HL-60 (cell line): ENCODE measurements around the gene HOXC12.

ENCODE experiments used
- DNase-seq, 2 experiments: peaks; one replicate each; pipeline ENCODE4 v3.0.0-alpha.2; 2010 to 2020; ENCODE audit warnings: low read depth in 1 of 2, low spot score in 1 of 2
- H3K27ac ChIP-seq: fragments of 250-450 bp; sonication (Bioruptor Pico); replicated peaks from 2 replicates; pipeline ENCODE4 v1.5.1; 2020; ENCODE audit warnings: mild to moderate bottlenecking, moderate library complexity
- H3K27me3 ChIP-seq: fragments of 250-450 bp; sonication (Bioruptor Pico); 2 replicates; pipeline ENCODE4 v1.5.1; 2021; ENCODE audit warnings: mild to moderate bottlenecking, moderate library complexity; ENCODE audit not compliant: insufficient read depth, poor library complexity, severe bottlenecking
- H3K4me3 ChIP-seq: replicated peaks from 2 replicates; pipeline ENCODE4 v1.5.1; 2011; ENCODE audit warnings: mild to moderate bottlenecking, control low read depth, low read length; ENCODE audit not compliant: insufficient read depth
- GABPA ChIP-seq: IDR thresholded peaks from 2 replicates; pipeline ENCODE4 v1.6.1; 2012; ENCODE audit warnings: low read depth
- POLR2AphosphoS5 ChIP-seq: IDR thresholded peaks from 2 replicates; pipeline ENCODE4 v1.6.1; 2012; ENCODE audit warnings: low read depth
- SPI1 ChIP-seq: IDR thresholded peaks from 2 replicates; pipeline ENCODE4 v1.6.1; 2012; ENCODE audit warnings: low read depth, mild to moderate bottlenecking, borderline replicate concordance
- TF ChIP-seq, protein P1 (sequence below): IDR thresholded peaks from 2 replicates; pipeline ENCODE4 v1.6.1; 2012; ENCODE audit warnings: low read depth; ENCODE audit not compliant: insufficient replicate concordance
- TF ChIP-seq, protein P2 (sequence below): IDR thresholded peaks from one replicate; pipeline ENCODE4 v1.5.1; 2011; ENCODE audit warnings: low read length, control low read depth, inconsistent platforms; ENCODE audit not compliant: insufficient read depth

The HOXC12 gene

DNA sequence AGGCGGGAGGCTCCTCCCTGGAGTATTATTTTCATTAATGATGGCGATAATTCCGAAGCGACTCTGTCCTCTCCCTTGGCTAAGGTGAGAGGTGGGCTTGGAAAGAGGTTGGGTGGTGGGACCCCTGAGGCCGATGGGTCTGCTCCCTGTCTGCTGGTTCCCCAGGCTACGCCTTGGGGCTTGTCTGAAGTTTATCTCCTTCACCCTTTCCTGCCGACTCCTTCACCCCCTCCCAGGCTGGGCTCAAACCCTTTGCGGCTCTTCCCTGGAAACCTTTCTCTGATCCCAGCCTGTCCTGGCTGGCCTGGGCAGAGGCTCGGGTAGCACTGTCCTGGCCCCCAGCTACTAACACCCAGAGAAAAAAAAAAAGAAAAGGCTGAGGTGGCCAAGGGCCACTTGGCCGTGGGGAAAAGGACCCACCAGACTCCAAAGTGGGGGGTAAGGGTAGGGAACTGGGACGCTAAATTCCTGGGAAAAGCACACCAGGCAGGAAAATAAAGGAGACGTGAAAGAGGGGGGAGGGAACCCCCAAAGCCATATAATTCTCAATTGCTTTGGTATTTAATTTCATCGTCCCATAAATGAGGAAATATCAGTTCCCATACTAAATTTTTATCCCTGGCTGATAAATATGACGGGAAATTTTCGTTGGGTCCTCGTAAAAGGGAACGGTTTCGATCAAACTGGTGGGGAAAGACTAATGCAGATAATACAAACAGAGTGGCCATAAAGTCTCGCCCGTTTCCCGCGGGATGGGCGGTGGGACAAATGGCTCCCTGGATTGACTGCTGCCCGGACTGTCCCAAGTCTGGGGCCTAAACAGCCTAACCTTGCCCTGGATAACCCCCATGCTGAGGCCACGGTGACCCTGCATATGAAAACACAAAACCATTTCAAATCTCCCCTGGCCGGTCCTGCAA lies 28.2 kb downstream of the HOXC12 start:
- Histone ChIP-seq H3K4me3 (no peak overlapping the region), H3K27me3 (peaks cover 47% of the 10 kb centered on the region), H3K27ac (peak overlapping the region; percentile 69)
- DNase-seq = no peak
- TF ChIP-seq, protein P1, sequence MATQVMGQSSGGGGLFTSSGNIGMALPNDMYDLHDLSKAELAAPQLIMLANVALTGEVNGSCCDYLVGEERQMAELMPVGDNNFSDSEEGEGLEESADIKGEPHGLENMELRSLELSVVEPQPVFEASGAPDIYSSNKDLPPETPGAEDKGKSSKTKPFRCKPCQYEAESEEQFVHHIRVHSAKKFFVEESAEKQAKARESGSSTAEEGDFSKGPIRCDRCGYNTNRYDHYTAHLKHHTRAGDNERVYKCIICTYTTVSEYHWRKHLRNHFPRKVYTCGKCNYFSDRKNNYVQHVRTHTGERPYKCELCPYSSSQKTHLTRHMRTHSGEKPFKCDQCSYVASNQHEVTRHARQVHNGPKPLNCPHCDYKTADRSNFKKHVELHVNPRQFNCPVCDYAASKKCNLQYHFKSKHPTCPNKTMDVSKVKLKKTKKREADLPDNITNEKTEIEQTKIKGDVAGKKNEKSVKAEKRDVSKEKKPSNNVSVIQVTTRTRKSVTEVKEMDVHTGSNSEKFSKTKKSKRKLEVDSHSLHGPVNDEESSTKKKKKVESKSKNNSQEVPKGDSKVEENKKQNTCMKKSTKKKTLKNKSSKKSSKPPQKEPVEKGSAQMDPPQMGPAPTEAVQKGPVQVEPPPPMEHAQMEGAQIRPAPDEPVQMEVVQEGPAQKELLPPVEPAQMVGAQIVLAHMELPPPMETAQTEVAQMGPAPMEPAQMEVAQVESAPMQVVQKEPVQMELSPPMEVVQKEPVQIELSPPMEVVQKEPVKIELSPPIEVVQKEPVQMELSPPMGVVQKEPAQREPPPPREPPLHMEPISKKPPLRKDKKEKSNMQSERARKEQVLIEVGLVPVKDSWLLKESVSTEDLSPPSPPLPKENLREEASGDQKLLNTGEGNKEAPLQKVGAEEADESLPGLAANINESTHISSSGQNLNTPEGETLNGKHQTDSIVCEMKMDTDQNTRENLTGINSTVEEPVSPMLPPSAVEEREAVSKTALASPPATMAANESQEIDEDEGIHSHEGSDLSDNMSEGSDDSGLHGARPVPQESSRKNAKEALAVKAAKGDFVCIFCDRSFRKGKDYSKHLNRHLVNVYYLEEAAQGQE = no peak
- TF ChIP-seq SPI1 = no peak
- TF ChIP-seq, protein P2, sequence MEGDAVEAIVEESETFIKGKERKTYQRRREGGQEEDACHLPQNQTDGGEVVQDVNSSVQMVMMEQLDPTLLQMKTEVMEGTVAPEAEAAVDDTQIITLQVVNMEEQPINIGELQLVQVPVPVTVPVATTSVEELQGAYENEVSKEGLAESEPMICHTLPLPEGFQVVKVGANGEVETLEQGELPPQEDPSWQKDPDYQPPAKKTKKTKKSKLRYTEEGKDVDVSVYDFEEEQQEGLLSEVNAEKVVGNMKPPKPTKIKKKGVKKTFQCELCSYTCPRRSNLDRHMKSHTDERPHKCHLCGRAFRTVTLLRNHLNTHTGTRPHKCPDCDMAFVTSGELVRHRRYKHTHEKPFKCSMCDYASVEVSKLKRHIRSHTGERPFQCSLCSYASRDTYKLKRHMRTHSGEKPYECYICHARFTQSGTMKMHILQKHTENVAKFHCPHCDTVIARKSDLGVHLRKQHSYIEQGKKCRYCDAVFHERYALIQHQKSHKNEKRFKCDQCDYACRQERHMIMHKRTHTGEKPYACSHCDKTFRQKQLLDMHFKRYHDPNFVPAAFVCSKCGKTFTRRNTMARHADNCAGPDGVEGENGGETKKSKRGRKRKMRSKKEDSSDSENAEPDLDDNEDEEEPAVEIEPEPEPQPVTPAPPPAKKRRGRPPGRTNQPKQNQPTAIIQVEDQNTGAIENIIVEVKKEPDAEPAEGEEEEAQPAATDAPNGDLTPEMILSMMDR = no peak
- TF ChIP-seq GABPA = no peak

DNA sequence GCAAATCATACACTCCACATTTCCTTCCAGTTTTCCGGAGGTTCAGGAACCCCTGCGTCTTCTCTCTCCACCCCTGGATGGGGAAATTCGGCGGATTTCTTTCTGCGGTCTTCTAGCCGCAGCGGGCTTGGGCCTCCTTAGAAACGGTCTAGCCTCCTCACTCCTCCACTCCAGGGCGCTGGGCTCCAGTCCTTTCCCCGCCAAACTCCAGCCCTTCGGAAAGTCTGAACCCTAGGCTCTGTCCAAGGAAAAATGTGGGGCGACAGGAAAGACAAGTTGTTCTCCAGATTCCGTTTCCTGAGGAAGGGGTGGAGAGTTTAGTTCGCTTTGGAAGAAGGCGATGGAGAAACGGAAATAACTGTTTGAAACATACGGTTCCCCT lies 28.9 kb downstream of the HOXC12 start:
- peaks cover 46% of the 10 kb centered on the region for H3K27me3 ChIP-seq
- H3K27ac ChIP-seq = peak overlapping the region; percentile 69
- TF ChIP-seq, protein P2 = no peak
- no peak overlapping the region for H3K4me3 ChIP-seq
- peak in 1 of 2 experiments; percentile 62 for DNase-seq

DNA sequence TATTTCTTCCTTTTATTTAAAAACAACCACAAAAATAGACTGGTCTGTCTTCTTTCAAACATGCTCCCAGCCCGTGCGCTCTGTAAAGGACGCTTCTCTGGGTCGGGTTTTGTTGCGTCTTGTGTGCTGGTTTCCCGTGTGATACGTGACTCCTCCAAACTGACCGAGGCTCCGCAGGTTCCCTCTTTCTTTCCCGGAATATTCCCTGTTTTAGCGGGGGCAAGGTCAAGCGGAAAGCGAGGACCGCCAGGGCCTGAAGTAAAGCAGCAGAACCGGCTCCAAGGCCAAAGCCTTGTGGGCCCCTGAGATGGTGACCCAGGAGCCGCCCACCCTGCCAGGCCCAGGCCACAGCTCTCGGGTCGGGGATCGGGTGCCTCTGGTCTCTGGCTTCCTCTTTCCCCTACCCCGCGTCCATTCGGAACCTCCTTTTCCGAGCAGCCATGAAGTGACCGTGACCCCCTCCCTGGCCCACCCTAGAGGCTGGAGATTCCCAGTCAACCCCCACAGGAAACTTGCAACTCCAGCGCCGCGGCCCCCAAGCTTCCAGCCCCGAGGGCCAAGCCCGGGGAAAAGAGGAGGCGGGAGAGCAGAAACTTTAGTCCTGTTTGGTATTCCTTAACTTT lies 29.4 kb downstream of the HOXC12 start:
- TF ChIP-seq, protein P1 = no peak
- TF ChIP-seq, protein P2 = no peak
- TF ChIP-seq GABPA (no peak), POLR2AphosphoS5 (no peak), SPI1 (no peak)
- Histone ChIP-seq H3K4me3 (no peak overlapping the region), H3K27ac (peak overlapping the region; percentile 69), H3K27me3 (peaks cover 41% of the 10 kb centered on the region)
- DNase-seq = no peak
